ENCODE data around the gene SMIM33.

- TF ChIP-seq CTCF (IDR thresholded peaks at IDR 0.05) (no peak), EZH2phosphoT487 (IDR thresholded peaks at IDR 0.05) (no peak)
Measured at GRCh38 chr5:139494256-139494655, 23.5 kb downstream of the SMIM33 start.
